Measurements from ENCODE around the gene OR1E2. TPM values are rescaled to one million over a fixed set of nuclear protein-coding genes. Genes with fewer than 3 reads are reported as not detected.

The OR1E2 gene, protein sequence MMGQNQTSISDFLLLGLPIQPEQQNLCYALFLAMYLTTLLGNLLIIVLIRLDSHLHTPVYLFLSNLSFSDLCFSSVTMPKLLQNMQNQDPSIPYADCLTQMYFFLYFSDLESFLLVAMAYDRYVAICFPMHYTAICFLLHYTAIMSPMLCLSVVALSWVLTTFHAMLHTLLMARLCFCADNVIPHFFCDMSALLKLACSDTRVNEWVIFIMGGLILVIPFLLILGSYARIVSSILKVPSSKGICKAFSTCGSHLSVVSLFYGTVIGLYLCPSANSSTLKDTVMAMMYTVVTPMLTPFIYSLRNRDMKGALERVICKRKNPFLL
- not detected for total RNA-seq
- polyA plus RNA-seq (ENCODE audit: insufficient read length in 6 of 6), result not detected
- long read RNA-seq, donor 1, result 0 reads
- long read RNA-seq, donor 2, result 0 reads
- long read RNA-seq, donor 3, result 0 reads
- long read RNA-seq, donor 4, result 0 reads
- long read RNA-seq, donor 5, result 0 reads
- long read RNA-seq, donor 6, result 0 reads
- long read RNA-seq, donor 7, result 0 reads
- long read RNA-seq, donor 8, result 0 reads
- long read RNA-seq, donor 9, result 0 reads
- long read RNA-seq, donor 10, result 0 reads
- long read RNA-seq, donor 11, result 0 reads
- long read RNA-seq, donor 12, result 0 reads

DNA sequence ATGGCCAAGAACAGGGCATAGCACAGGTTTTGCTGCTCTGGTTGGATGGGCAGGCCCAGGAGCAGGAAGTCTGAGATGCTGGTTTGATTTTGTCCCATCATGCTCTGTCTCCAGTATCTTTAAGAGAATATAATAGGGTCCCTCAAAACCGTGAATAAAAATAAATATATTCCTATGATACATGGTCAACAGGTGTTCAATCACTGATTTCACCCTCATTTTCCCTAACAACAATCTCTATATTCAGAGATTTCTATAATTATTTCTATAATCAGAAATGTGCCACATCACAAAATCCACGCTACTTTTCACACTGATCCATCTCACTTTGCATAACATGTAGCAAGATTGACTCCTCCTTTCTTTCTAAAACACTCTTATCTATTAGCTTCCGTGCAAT is at the start of gene OR1E2:
Gene OR1E2, minus strand, starts transcription at position 101 of the 400 bp plus-strand sequence. Its CDS starts 0 bp downstream, at position 101.
- H3K27me3 ChIP-seq, result peaks cover 0 to 7% of the 10 kb centered on the region in 2 donors
- no peaks in the 10 kb centered on the region for H3K4me1 ChIP-seq
- H3K27ac ChIP-seq, result no peak within 1 kb of the TSS
- TF ChIP-seq, protein P1, sequence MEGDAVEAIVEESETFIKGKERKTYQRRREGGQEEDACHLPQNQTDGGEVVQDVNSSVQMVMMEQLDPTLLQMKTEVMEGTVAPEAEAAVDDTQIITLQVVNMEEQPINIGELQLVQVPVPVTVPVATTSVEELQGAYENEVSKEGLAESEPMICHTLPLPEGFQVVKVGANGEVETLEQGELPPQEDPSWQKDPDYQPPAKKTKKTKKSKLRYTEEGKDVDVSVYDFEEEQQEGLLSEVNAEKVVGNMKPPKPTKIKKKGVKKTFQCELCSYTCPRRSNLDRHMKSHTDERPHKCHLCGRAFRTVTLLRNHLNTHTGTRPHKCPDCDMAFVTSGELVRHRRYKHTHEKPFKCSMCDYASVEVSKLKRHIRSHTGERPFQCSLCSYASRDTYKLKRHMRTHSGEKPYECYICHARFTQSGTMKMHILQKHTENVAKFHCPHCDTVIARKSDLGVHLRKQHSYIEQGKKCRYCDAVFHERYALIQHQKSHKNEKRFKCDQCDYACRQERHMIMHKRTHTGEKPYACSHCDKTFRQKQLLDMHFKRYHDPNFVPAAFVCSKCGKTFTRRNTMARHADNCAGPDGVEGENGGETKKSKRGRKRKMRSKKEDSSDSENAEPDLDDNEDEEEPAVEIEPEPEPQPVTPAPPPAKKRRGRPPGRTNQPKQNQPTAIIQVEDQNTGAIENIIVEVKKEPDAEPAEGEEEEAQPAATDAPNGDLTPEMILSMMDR (IDR thresholded peaks at IDR 0.05), result no peak
- peaks cover 0 to 17% of the 10 kb centered on the region in 2 donors for H3K9me3 ChIP-seq
- intact Hi-C loops (cut with DNase I), result no loop called here
- no peaks in the 10 kb centered on the region for H3K36me3 ChIP-seq
- ATAC-seq (no peak), DNase-seq (no peak)
- no peak within 1 kb of the TSS for H3K4me3 ChIP-seq

DNA sequence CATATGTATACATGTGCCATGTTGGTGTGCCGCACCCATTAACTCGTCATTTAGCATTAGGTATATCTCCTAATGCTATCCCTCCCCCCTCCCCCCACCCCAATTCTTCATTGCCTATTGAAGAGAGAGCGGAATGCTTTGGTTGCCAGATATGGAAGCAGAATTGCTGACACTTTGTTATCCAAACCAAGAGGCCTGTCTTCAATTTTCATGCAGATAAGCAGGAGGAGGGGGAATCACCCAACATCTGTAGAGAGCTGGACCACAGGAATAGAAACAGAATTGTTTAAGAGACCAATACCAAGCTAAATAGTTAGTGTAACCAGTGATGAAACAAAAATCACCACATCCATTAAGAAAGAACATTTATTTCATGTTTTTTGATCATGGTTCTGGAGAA is 49.2 kb upstream of the OR1E2 start:
- DNase-seq, result no peak
- H3K9me3 ChIP-seq, result no peaks in the 10 kb centered on the region
- H3K4me1 ChIP-seq, result no peaks in the 10 kb centered on the region
- H3K4me3 ChIP-seq, result no peak overlapping the region
- intact Hi-C loops (cut with DNase I), result no loop called here
- ATAC-seq, result no peak
- no peak overlapping the region for H3K27ac ChIP-seq
- H3K27me3 ChIP-seq, result peaks cover 0 to 6% of the 10 kb centered on the region in 2 donors
- TF ChIP-seq, protein P1 (IDR thresholded peaks at IDR 0.05), result no peak
- no peaks in the 10 kb centered on the region for H3K36me3 ChIP-seq

DNA sequence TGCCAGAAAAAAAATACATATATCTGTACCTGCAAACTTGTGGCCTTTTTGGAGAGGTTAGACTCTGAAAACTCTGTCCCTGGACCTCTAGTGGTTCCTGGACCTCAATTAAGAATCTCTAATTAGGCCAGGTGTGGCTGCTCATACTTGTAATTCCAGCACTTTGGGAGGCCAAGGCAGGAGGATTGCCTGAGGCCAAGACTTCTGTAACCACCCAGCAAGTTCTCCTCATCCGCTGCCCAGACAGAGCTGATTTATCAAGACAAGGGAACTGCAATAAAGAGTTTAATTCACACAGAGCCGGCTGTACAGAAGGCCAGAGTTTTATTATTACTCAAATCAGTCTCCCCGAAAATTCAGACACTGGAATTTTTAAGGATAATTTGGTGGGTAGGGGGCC is 46.3 kb upstream of the OR1E2 start:
- no peak for DNase-seq
- H3K27me3 ChIP-seq, result no peaks in the 10 kb centered on the region

DNA sequence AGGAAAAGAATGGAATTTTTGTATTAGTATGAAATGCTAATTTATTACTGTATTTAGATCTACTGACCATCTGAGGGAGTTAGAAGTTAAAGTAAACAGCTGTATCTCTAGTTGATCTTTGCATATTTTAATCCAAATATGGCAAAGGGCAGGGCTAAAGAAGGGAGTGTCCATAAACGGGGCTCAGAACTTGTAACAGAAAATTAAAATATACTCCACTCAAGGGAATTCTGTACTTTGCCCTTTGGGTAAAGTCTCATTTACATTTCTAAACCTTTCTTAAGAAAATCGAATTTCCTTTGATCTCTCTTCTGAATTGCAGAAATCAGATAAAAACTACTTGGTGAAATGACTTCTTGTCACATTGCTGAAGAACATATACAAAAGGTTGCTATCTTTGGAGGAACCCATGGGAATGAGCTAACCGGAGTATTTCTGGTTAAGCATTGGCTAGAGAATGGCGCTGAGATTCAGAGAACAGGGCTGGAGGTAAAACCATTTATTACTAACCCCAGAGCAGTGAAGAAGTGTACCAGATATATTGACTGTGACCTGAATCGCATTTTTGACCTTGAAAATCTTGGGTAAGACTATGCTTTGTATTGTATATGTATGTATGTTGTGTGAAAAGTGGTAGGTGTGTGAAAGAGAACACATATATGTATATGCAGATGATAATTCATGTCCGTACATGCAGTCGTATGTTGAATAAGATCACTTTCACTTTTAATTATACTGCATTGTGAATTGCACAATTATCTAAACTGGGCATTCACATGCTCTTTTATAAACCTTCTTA is 42.4 kb upstream of the OR1E2 start, which contains the start of gene ASPA:
Gene ASPA, plus strand, starts transcription at position 186 of the 799 bp plus-strand sequence. Its CDS starts 163 bp downstream, at position 349.
- intact Hi-C loops (cut with DNase I), result no loop called here
- H3K27me3 ChIP-seq, result no peaks in the 10 kb centered on the region
- no peaks in the 10 kb centered on the region for H3K36me3 ChIP-seq
- peak within 1 kb of the TSS; percentile 14 to 30 for H3K4me3 ChIP-seq
- peak within 1 kb of the TSS; percentile 48 to 65 for H3K27ac ChIP-seq
- TF ChIP-seq, protein P1 (IDR thresholded peaks at IDR 0.05), result no peak
- DNase-seq (peak in 2 of 4 donors; percentile 51 to 62), ATAC-seq (peak; percentile 72)
- no peaks in the 10 kb centered on the region for H3K9me3 ChIP-seq
- H3K4me1 ChIP-seq, result peaks cover 0 to 3% of the 10 kb centered on the region in 2 donors

More for the DNA sequence above, 46.3 kb upstream of the OR1E2 start:
- Histone ChIP-seq H3K27ac (no peak overlapping the region), H3K4me3 (no peak overlapping the region), H3K4me1 (peaks cover 0 to 3% of the 10 kb centered on the region in 2 donors), H3K9me3 (no peaks in the 10 kb centered on the region), H3K36me3 (no peaks in the 10 kb centered on the region)
- no peak for ATAC-seq
- intact Hi-C loops (cut with DNase I), result no loop called here
- TF ChIP-seq, protein P1 (IDR thresholded peaks at IDR 0.05), result no peak
